Left ventricle myocardium inferior (tissue), 1 donor: ENCODE measurements around the gene EPN2. TPM values are rescaled to one million over a fixed set of nuclear protein-coding genes. Genes with fewer than 3 reads are reported as not detected.

ENCODE experiments used
- DNase-seq: peaks from one replicate; pipeline ENCODE4 v3.0.0-alpha.2; 2020
- H3K27ac ChIP-seq: fragments of 200-600 bp; replicated peaks from 2 replicates; pipeline ENCODE4 v1.8.0; 2021
- H3K27me3 ChIP-seq: fragments of 200-600 bp; 2 replicates; pipeline ENCODE4 v1.8.0; 2021; ENCODE audit warnings: low read depth
- H3K36me3 ChIP-seq: fragments of 200-600 bp; 2 replicates; pipeline ENCODE4 v1.8.0; 2021
- H3K4me1 ChIP-seq: fragments of 200-600 bp; 2 replicates; pipeline ENCODE4 v1.8.0; 2021
- H3K4me3 ChIP-seq: fragments of 200-600 bp; 2 replicates; pipeline ENCODE4 v1.8.0; 2021; ENCODE audit warnings: mild to moderate bottlenecking, moderate library complexity
- H3K9me3 ChIP-seq: fragments of 200-600 bp; replicated peaks from 2 replicates; pipeline ENCODE4 v1.8.0; 2021
- CTCF ChIP-seq: fragments of 200-600 bp; IDR thresholded peaks from 2 replicates; pipeline ENCODE4 v1.8.0; 2021; ENCODE audit warnings: antibody characterized with exemption, mild to moderate bottlenecking, borderline replicate concordance
- intact Hi-C: fragments of 100-400 bp; cut with micrococcal nuclease; formaldehyde crosslinking; loops from one replicate; pipeline ENCODE4 v1.11.0; 2022
- total RNA-seq: library from RNA; stranded (reverse); fragmentation: NEBNext Ultra II Directional; extraction: Animal tissue kit (Norgen Biotek cat#: 25700); gene quantifications from one replicate; pipeline ENCODE4 v1.2.1, GENCODE V29; 2021
- donor health status: DM: no; HTN: yes; CAD: no; lungs with severe emphysema.

The EPN2 gene
- total RNA-seq, 1 donor from 2014 or later: 71.7 TPM

GRCh38 chr17:19268611-19269010 lies 31.4 kb downstream of the EPN2 start:
- no peaks in the 10 kb centered on the region for H3K27me3 ChIP-seq
- peaks cover 98% of the 10 kb centered on the region for H3K4me1 ChIP-seq
- no peak overlapping the region for H3K4me3 ChIP-seq
- no peaks in the 10 kb centered on the region for H3K36me3 ChIP-seq
- no peak for TF ChIP-seq CTCF
- H3K9me3 ChIP-seq: no peaks in the 10 kb centered on the region
- H3K27ac ChIP-seq: peak overlapping the region; percentile 85
- no peak for DNase-seq
- intact Hi-C loops: no loop called here

GRCh38 chr17:19269106-19269505 lies 31.9 kb downstream of the EPN2 start:
- no peak for DNase-seq
- no peaks in the 10 kb centered on the region for H3K9me3 ChIP-seq
- intact Hi-C loops: no loop called here
- H3K4me1 ChIP-seq: peaks cover 97% of the 10 kb centered on the region
- TF ChIP-seq CTCF: no peak
- no peak overlapping the region for H3K4me3 ChIP-seq
- H3K36me3 ChIP-seq: peaks cover 3% of the 10 kb centered on the region
- no peaks in the 10 kb centered on the region for H3K27me3 ChIP-seq
- H3K27ac ChIP-seq: peak overlapping the region; percentile 85

DNA sequence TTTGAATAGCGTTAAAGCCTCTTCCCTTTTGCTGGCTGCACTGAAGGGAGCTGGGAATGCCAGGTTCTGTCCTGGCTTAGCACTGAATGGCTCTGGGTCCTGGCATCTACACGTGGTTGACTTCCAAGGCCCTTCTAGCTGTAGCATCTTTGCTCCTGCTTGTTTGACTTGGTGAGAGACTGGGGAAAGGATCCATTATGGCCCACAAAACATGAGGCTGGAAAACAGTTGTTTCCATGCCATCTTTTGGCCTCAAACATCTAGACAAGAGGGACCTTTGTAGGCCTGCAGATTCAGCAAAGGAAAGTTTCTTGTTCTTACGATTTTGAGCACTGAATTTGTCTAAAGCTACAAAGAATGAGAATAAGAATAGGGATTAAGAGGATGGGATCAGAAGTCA lies 32.5 kb downstream of the EPN2 start:
- no peak for DNase-seq
- intact Hi-C loops: no loop called here
- peaks cover 97% of the 10 kb centered on the region for H3K4me1 ChIP-seq

DNA sequence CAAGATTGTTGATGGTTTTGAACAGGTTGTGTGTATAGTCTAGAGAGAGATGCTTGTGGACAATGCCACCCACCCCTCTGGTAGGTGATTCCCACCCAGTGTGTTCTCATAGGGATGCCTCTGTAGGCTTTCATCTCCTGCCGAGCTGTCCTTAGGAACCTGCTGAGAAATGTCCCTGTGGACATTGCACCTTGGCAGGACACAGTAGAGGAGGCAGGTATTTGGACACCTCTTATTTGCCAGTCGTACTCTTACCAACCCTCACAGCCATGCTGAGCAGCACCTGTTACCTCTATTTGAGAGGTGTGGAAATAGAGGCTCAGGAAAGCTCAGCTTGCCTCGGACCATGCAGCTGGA lies 33.2 kb downstream of the EPN2 start:
- Histone ChIP-seq H3K4me1 (peaks cover 97% of the 10 kb centered on the region), H3K4me3 (peak overlapping the region; percentile 19), H3K36me3 (peaks cover 9% of the 10 kb centered on the region), H3K27ac (peak overlapping the region; percentile 85), H3K27me3 (no peaks in the 10 kb centered on the region), H3K9me3 (no peaks in the 10 kb centered on the region)
- TF ChIP-seq CTCF: no peak
- intact Hi-C loops: no loop called here
- no peak for DNase-seq

More for the DNA sequence above, 32.5 kb downstream of the EPN2 start:
- H3K4me3 ChIP-seq: no peak overlapping the region
- no peak for TF ChIP-seq CTCF
- peak overlapping the region; percentile 85 for H3K27ac ChIP-seq
- H3K36me3 ChIP-seq: peaks cover 9% of the 10 kb centered on the region
- no peaks in the 10 kb centered on the region for H3K9me3 ChIP-seq
- no peaks in the 10 kb centered on the region for H3K27me3 ChIP-seq

- intact Hi-C loops: no loop called here
- H3K27me3 ChIP-seq: no peaks in the 10 kb centered on the region
- peak; percentile 72 for DNase-seq
Observed at GRCh38 chr17:19270704-19271611, 33.8 kb downstream of the EPN2 start.

More at GRCh38 chr17:19270704-19271611, 33.8 kb downstream of the EPN2 start:
- Histone ChIP-seq H3K36me3 (peaks cover 9% of the 10 kb centered on the region), H3K4me1 (peaks cover 97% of the 10 kb centered on the region), H3K9me3 (no peaks in the 10 kb centered on the region), H3K27ac (peak overlapping the region; percentile 85), H3K4me3 (peak overlapping the region; percentile 19)
- peak; percentile 41 for TF ChIP-seq CTCF
